Cardiac muscle cell (in vitro differentiated cells and primary cell): ENCODE results near the gene C10orf71. TPM values are rescaled to one million over a fixed set of nuclear protein-coding genes. Genes with fewer than 3 reads are reported as not detected.

Experiments used
- DNase-seq, 2 donors: peaks; one replicate each; pipeline versions ENCODE4 v3.0.0 to v3.0.0-alpha.2; 2010 to 2017; ENCODE audit warnings: low read depth in 1 of 2, low spot score in 1 of 2
- H3K27ac ChIP-seq: fragments of 200-600 bp; sonication (generic); 2 replicates; pipeline ENCODE4 v1.5.1; 2016
- H3K27me3 ChIP-seq: fragments of 200-600 bp; sonication (generic); 2 replicates; pipeline ENCODE4 v1.6.0; 2016; ENCODE audit warnings: control low read depth
- H3K36me3 ChIP-seq: fragments of 200-600 bp; sonication (generic); 2 replicates; pipeline ENCODE4 v1.5.1; 2016; ENCODE audit warnings: control low read depth
- H3K4me1 ChIP-seq: fragments of 200-600 bp; sonication (generic); 2 replicates; pipeline ENCODE4 v1.8.1; 2017; ENCODE audit warnings: low read depth, mild to moderate bottlenecking, mixed run types
- H3K4me3 ChIP-seq: fragments of 200-600 bp; sonication (generic); 2 replicates; pipeline ENCODE4 v1.5.1; 2016; ENCODE audit warnings: mild to moderate bottlenecking
- H3K9me3 ChIP-seq: fragments of 200-600 bp; sonication (generic); 2 replicates; pipeline ENCODE4 v1.5.1; 2017; ENCODE audit warnings: low read depth, mild to moderate bottlenecking, control low read depth
- polyA plus RNA-seq: library from polyadenylated mRNA; unstranded; fragments of >200 nt; fragmentation: Nextera tagmentation; extraction: Ambion mirVana; gene quantifications from 2 replicates; pipeline ENCODE4 v1.2.1, GENCODE V29; 2016
- total RNA-seq: library from RNA; depleted of rRNA; stranded (reverse); fragments of >200 nt; gene quantifications from 2 replicates; pipeline ENCODE4 v1.2.3, GENCODE V29; 2016
- TF ChIP-seq, protein P1 (sequence below): IDR thresholded peaks from 2 replicates; pipeline ENCODE4 v1.5.1; 2012; ENCODE audit warnings: low read depth, mild to moderate bottlenecking, low read length

The C10orf71 gene
- total and polyA plus RNA-seq, 2 experiments from 2014 or later: 4.0 to 10.2 TPM

DNA sequence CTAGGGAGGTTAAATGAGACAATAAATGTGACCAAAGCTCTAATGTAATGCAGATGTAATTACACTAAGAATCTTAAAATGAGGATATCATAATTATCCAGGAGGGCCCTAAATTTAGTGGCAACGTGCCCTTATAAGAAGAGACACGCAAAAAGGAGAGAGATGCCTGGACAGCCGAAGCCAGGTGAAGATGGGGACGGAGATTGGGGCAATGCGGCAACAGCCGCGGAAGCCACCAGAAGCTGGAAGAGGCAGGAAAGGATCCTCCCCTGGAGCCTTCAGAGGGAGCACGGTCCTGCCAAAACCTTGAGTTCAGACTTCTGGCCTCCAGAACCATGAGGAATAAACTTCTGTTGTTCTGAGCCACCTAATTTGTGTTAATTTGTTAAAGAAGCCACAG is 25.3 kb upstream of the C10orf71 start:
- Histone ChIP-seq H3K4me3 (no peak overlapping the region), H3K27ac (no peak overlapping the region), H3K27me3 (no peaks in the 10 kb centered on the region), H3K36me3 (no peaks in the 10 kb centered on the region), H3K9me3 (no peaks in the 10 kb centered on the region), H3K4me1 (peaks cover 20% of the 10 kb centered on the region)
- TF ChIP-seq, protein P1, sequence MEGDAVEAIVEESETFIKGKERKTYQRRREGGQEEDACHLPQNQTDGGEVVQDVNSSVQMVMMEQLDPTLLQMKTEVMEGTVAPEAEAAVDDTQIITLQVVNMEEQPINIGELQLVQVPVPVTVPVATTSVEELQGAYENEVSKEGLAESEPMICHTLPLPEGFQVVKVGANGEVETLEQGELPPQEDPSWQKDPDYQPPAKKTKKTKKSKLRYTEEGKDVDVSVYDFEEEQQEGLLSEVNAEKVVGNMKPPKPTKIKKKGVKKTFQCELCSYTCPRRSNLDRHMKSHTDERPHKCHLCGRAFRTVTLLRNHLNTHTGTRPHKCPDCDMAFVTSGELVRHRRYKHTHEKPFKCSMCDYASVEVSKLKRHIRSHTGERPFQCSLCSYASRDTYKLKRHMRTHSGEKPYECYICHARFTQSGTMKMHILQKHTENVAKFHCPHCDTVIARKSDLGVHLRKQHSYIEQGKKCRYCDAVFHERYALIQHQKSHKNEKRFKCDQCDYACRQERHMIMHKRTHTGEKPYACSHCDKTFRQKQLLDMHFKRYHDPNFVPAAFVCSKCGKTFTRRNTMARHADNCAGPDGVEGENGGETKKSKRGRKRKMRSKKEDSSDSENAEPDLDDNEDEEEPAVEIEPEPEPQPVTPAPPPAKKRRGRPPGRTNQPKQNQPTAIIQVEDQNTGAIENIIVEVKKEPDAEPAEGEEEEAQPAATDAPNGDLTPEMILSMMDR: no peak
- DNase-seq: no peak

DNA sequence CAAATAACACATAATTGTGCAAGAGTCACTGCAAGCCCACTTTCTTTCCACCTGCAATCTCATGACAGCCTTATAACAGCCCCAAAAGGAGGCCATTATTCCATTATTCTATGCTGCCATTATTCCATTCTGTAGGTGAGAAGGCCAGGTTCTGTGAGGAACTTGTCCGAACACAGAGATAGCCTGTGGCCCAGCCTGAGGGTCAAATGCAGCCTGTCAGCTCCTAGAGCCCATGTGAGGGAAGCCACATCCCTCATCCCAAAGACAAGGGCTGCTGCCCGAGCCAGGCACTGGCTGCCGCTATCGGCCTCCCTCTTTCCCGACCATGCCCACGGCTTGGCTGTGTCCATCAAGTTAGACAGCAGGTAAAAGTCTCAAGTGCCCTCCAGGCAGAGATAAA is 24.1 kb upstream of the C10orf71 start:
- TF ChIP-seq, protein P1: no peak
- Histone ChIP-seq H3K9me3 (no peaks in the 10 kb centered on the region), H3K36me3 (no peaks in the 10 kb centered on the region), H3K4me1 (peaks cover 33% of the 10 kb centered on the region), H3K27ac (no peak overlapping the region), H3K27me3 (no peaks in the 10 kb centered on the region), H3K4me3 (no peak overlapping the region)
- DNase-seq: no peak

DNA sequence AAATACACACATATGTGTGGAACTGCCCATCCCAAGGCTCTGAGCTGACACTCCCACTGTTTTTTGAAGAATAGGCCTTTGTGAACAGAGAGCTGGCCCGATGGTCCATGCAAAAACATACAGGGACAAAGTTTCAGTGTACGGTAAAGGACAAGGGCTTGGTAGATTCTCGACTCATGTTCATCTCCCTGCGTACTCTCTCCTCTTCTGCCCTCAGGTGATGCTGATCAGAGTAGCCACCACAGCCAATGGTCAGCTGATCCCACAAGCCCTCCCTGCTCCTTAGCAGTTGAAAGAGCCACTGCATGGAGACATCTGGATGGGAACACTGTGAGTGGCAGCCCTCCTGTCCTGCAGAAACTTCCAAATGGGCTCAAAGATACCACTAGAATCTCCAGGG is 23.1 kb upstream of the C10orf71 start:
- TF ChIP-seq, protein P1: no peak
- peaks cover 30% of the 10 kb centered on the region for H3K4me1 ChIP-seq
- DNase-seq: no peak

DNA sequence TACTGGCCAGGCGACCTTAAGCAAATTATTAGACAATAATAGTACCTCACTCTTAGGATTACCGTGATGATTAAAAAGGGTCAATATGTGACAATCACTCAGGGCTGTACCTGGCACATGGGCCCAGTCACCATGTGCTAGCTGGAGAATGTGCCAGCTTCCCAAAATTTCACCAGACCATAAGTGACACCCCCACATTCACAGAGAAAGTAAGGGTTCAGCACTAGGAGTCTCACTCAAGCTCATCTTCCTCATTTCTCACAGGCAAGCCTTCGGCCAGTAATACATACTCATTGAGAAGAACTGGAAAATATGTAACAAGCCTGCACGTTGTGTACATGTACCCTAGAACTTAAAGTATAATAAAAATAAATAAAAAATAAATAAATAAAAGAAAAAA is 22.4 kb upstream of the C10orf71 start:
- no peaks in the 10 kb centered on the region for H3K27me3 ChIP-seq
- no peaks in the 10 kb centered on the region for H3K36me3 ChIP-seq
- TF ChIP-seq, protein P1: no peak
- peaks cover 29% of the 10 kb centered on the region for H3K4me1 ChIP-seq
- no peak for DNase-seq
- H3K9me3 ChIP-seq: no peaks in the 10 kb centered on the region
- no peak overlapping the region for H3K27ac ChIP-seq
- H3K4me3 ChIP-seq: no peak overlapping the region

More for the DNA sequence above, 23.1 kb upstream of the C10orf71 start:
- H3K36me3 ChIP-seq: no peaks in the 10 kb centered on the region
- no peaks in the 10 kb centered on the region for H3K27me3 ChIP-seq
- no peak overlapping the region for H3K27ac ChIP-seq
- H3K9me3 ChIP-seq: no peaks in the 10 kb centered on the region
- H3K4me3 ChIP-seq: no peak overlapping the region

DNA sequence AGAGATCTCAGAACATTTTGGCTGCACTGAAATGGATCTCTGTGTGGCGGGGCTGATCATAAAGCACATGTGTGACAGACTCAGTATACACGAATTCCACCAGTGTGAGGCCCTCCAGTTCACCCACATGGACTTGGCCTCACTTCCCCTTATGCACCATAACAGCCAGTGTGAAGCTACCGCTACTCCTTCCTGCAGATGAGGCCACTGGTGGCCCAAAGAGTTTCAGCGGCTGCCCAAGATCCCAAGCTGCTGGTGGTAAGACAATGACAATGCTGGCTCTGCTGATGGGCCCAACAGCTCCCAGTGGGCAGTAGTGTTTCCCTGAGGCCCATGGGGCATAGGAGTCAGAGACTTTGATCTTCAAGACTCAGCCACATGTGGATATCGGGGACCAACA is 21.0 kb upstream of the C10orf71 start:
- TF ChIP-seq, protein P1: no peak
- H3K36me3 ChIP-seq: no peaks in the 10 kb centered on the region
- peaks cover 28% of the 10 kb centered on the region for H3K4me1 ChIP-seq
- no peak overlapping the region for H3K27ac ChIP-seq
- no peaks in the 10 kb centered on the region for H3K9me3 ChIP-seq
- H3K27me3 ChIP-seq: no peaks in the 10 kb centered on the region
- H3K4me3 ChIP-seq: no peak overlapping the region
- DNase-seq: no peak

DNA sequence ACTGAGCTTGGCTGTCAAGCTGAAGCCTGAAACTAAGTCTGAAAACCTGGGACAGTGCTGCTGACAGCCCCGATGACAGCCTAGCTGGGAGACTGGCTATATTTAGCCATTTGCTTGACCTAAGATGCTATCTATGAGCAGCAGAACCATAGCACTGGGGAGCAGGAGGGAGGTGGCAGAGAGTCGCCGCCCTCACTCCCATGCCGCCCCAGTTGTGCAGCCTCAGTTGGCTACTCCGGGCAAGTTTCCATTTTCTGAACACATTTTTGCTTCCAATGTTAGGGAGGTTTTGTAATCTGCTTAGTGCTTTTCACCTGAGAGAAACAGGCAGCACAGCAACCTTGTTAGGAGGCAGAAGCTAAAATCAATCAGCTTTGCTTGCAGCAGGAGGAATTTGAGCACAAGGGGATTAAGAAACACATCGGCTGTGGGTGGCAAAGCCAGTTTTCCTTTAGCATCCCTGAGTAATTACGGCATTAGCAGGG is 20.4 kb upstream of the C10orf71 start:
- Histone ChIP-seq H3K4me3 (no peak overlapping the region), H3K36me3 (no peaks in the 10 kb centered on the region), H3K27ac (peak overlapping the region; percentile 18), H3K4me1 (peaks cover 31% of the 10 kb centered on the region), H3K27me3 (no peaks in the 10 kb centered on the region), H3K9me3 (no peaks in the 10 kb centered on the region)
- DNase-seq: peak in 1 of 2 donors; percentile 68
- TF ChIP-seq, protein P1: no peak
